Mesenchymal stem cell (in vitro differentiated cells and primary cell): Measurements from ENCODE around the gene ARAP3.

ENCODE experiments used
- DNase-seq: peaks from one replicate; pipeline ENCODE4 v3.0.0-alpha.2; 2013
- H2AFZ ChIP-seq: one replicate; pipeline ENCODE4 v1.6.1; 2013; ENCODE audit warnings: low read depth, mild to moderate bottlenecking, control low read depth, inconsistent platforms, low read length, moderate library complexity
- H2AK5ac ChIP-seq: 2 replicates; pipeline ENCODE4 v1.6.1; 2013; ENCODE audit warnings: low read length, moderate library complexity, mild to moderate bottlenecking, inconsistent platforms; ENCODE audit not compliant: severe bottlenecking
- H2BK120ac ChIP-seq: one replicate; pipeline ENCODE4 v1.6.1; 2013; ENCODE audit warnings: low read depth, mild to moderate bottlenecking, inconsistent platforms, low read length, moderate library complexity
- H2BK12ac ChIP-seq, 2 experiments: one replicate each; pipeline ENCODE4 v1.6.1; 2013; ENCODE audit warnings: inconsistent platforms in 2 of 2, low read length in 2 of 2, mild to moderate bottlenecking in 2 of 2, moderate library complexity in 2 of 2, control low read depth in 1 of 2
- H2BK15ac ChIP-seq: one replicate; pipeline ENCODE4 v1.6.1; 2013; ENCODE audit warnings: mild to moderate bottlenecking, low read depth, inconsistent platforms; ENCODE audit not compliant: poor library complexity, severe bottlenecking
- H2BK5ac ChIP-seq: 2 replicates; pipeline ENCODE4 v1.6.1; 2013; ENCODE audit warnings: low read depth, mild to moderate bottlenecking, low read length, control low read depth, inconsistent platforms; ENCODE audit not compliant: poor library complexity, severe bottlenecking
- H3K14ac ChIP-seq, 2 experiments: one replicate each; pipeline ENCODE4 v1.6.1; 2013; ENCODE audit warnings: inconsistent platforms in 2 of 2, low read length in 2 of 2, control low read depth in 1 of 2, mild to moderate bottlenecking in 1 of 2, moderate library complexity in 1 of 2
- H3K18ac ChIP-seq, 2 experiments: one replicate each; pipeline ENCODE4 v1.6.1; 2013; ENCODE audit warnings: inconsistent platforms in 2 of 2, low read length in 2 of 2, control low read depth in 1 of 2, low read depth in 1 of 2, mild to moderate bottlenecking in 1 of 2
- H3K23ac ChIP-seq, 2 experiments: one replicate each; pipeline ENCODE4 v1.6.1; 2013; ENCODE audit warnings: inconsistent platforms in 2 of 2, low read length in 2 of 2, mild to moderate bottlenecking in 2 of 2, moderate library complexity in 2 of 2, control low read depth in 1 of 2
- H3K27ac ChIP-seq: 2 replicates; pipeline ENCODE4 v1.5.1; 2013; ENCODE audit warnings: mild to moderate bottlenecking, moderate library complexity, low read length, control low read depth, inconsistent platforms; ENCODE audit not compliant: poor library complexity, severe bottlenecking
- H3K27me3 ChIP-seq, 2 experiments: 2 replicates each; pipeline versions ENCODE4 v1.6.1 to v1.7.0; 2013; ENCODE audit warnings: low read length in 2 of 2, mild to moderate bottlenecking in 2 of 2, moderate library complexity in 2 of 2, control low read depth in 1 of 2, inconsistent platforms in 1 of 2; ENCODE audit not compliant: control insufficient read depth in 1 of 2, insufficient read depth in 1 of 2
- H3K36me3 ChIP-seq, 2 experiments: 2 replicates each; pipeline versions ENCODE4 v1.6.1 to v1.7.0; 2013; ENCODE audit warnings: low read length in 2 of 2, control low read depth in 1 of 2, inconsistent platforms in 1 of 2, low read depth in 1 of 2, mild to moderate bottlenecking in 1 of 2; ENCODE audit not compliant: insufficient read depth in 2 of 2, control insufficient read depth in 1 of 2
- H3K4ac ChIP-seq, 2 experiments: one replicate each; pipeline ENCODE4 v1.6.1; 2013; ENCODE audit warnings: inconsistent platforms in 2 of 2, low read length in 2 of 2, mild to moderate bottlenecking in 2 of 2, moderate library complexity in 2 of 2, control low read depth in 1 of 2, low read depth in 1 of 2
- H3K4me1 ChIP-seq: 2 replicates; pipeline ENCODE4 v1.6.1; 2013; ENCODE audit warnings: low read depth, low read length, control low read depth; ENCODE audit not compliant: control insufficient read depth, insufficient read depth
- H3K4me2 ChIP-seq: 2 replicates; pipeline ENCODE4 v1.6.1; 2013; ENCODE audit warnings: low read length, mild to moderate bottlenecking, inconsistent platforms; ENCODE audit not compliant: poor library complexity, severe bottlenecking
- H3K4me3 ChIP-seq, 2 experiments: 2 replicates each; pipeline versions ENCODE4 v1.5.1 to v1.7.0; 2013; ENCODE audit warnings: low read length in 2 of 2, mild to moderate bottlenecking in 2 of 2, control low read depth in 1 of 2, low read depth in 1 of 2; ENCODE audit not compliant: insufficient read depth in 1 of 2
- H3K79me1 ChIP-seq: replicated peaks from 2 replicates; pipeline ENCODE4 v1.6.1; 2013; ENCODE audit warnings: mild to moderate bottlenecking, control low read depth, low read length, inconsistent platforms; ENCODE audit not compliant: poor library complexity, severe bottlenecking
- H3K9ac ChIP-seq: 2 replicates; pipeline ENCODE4 v1.7.0; 2013; ENCODE audit warnings: mild to moderate bottlenecking, low read length, moderate library complexity
- H3K9me3 ChIP-seq: 2 replicates; pipeline ENCODE4 v1.7.0; 2013; ENCODE audit warnings: mild to moderate bottlenecking, low read length; ENCODE audit not compliant: control insufficient read depth
- H4K8ac ChIP-seq: one replicate; pipeline ENCODE4 v1.6.1; 2013; ENCODE audit warnings: inconsistent platforms, mild to moderate bottlenecking, low read length, moderate library complexity
- H4K91ac ChIP-seq: one replicate; pipeline ENCODE4 v1.6.1; 2013; ENCODE audit warnings: mild to moderate bottlenecking, low read length, inconsistent platforms
- WGBS: methylation state at CpG from one replicate; pipeline ENCODE4 v1.1.7; 2013; ENCODE audit warnings: mixed read lengths; 5-methylcytosine and 5-hydroxymethylcytosine counted together

The ARAP3 gene

DNA sequence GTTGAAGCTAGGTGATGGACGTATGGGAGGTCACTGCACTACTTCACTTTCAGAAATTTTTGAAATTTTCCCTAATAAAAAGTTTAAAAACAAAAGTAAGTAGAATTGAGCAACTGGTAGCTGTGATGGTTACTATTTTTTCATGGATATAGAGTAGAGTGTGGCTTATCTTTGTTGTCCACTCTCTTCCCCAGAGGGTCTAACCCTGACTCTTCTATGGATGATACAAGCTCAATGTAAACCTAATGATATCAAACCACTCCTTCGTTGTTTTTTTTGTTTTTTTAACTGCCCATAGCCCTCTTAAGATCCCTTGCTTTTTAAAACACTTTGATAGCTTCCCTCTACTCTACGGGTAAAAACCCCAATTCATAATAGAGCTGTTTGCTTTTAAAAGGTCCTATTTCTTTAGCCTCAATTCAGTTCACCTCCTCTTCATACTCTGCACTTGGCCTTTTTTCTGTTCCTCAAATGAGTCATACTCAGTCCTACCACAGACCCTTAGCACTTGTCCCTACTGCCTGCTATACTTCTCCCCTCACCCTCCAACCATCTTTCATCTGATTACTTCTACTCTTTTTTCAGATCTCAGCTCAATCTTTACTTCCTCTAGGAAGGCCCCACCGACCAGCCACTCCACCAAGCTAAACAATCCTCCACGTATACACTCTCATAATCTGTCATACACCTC is 48.0 kb downstream of the ARAP3 start:
- Histone ChIP-seq H3K4me3 (no peak overlapping the region), H4K8ac (no peak overlapping the region)
- WGBS: 94% methylated on average over 4 of the region's 5 CpGs

DNA sequence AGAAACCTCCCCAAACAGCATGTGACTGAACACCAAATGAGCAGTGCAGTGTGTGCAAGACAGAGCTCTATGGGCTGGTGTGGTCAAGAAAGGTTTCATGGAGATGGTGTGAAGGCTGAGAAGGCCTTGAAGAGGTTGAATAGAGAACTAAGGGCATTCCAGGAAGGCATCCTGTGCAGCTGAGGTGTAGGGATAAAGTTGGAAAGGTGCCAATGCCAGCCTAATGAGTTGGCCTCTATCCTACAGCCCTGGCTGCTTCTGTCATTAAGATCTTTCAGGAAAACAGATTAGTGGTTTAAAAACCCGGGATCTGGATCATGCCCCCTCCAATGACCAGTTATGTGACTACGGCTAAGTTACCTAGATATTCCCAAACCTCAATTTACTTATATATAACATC is 49.4 kb downstream of the ARAP3 start:
- H3K4me3 ChIP-seq: no peak overlapping the region
- H3K4ac ChIP-seq: no peak overlapping the region
- WGBS: 100% methylated on average over 1 of the region's 2 CpGs
- no peak overlapping the region for H4K8ac ChIP-seq
- H2BK120ac ChIP-seq: no peak overlapping the region
- H3K27me3 ChIP-seq: no peaks in the 10 kb centered on the region
- no peak overlapping the region for H4K91ac ChIP-seq
- no peaks in the 10 kb centered on the region for H3K9me3 ChIP-seq
- H3K14ac ChIP-seq: no peak overlapping the region
- peaks cover 17% of the 10 kb centered on the region for H3K4me1 ChIP-seq
- H3K79me1 ChIP-seq: peaks cover 36% of the 10 kb centered on the region
- H3K18ac ChIP-seq: no peak overlapping the region
- H3K23ac ChIP-seq: no peak overlapping the region
- H3K4me2 ChIP-seq: no peak overlapping the region
- peaks cover 26 to 54% of the 10 kb centered on the region in 2 experiments for H3K36me3 ChIP-seq
- no peak for DNase-seq
- H2BK5ac ChIP-seq: no peak overlapping the region
- no peak overlapping the region for H2BK15ac ChIP-seq
- H2BK12ac ChIP-seq: no peak overlapping the region
- no peak overlapping the region for H2AFZ ChIP-seq
- no peak overlapping the region for H3K27ac ChIP-seq
- no peak overlapping the region for H3K9ac ChIP-seq
- no peak overlapping the region for H2AK5ac ChIP-seq

More for the DNA sequence above, 48.0 kb downstream of the ARAP3 start:
- H3K23ac ChIP-seq: no peak overlapping the region
- H3K79me1 ChIP-seq: peaks cover 35% of the 10 kb centered on the region
- no peak overlapping the region for H3K18ac ChIP-seq
- no peak overlapping the region for H2BK12ac ChIP-seq
- no peak for DNase-seq
- H3K4me2 ChIP-seq: no peak overlapping the region
- no peak overlapping the region for H3K4ac ChIP-seq
- no peak overlapping the region for H2AFZ ChIP-seq
- no peak overlapping the region for H2BK5ac ChIP-seq
- H3K14ac ChIP-seq: no peak overlapping the region
- peaks cover 0 to 4% of the 10 kb centered on the region in 2 experiments for H3K27me3 ChIP-seq
- no peak overlapping the region for H2BK15ac ChIP-seq
- no peak overlapping the region for H2BK120ac ChIP-seq
- no peak overlapping the region for H3K27ac ChIP-seq
- no peak overlapping the region for H4K91ac ChIP-seq
- H3K36me3 ChIP-seq: peaks cover 17 to 40% of the 10 kb centered on the region in 2 experiments
- H2AK5ac ChIP-seq: no peak overlapping the region
- H3K9me3 ChIP-seq: no peaks in the 10 kb centered on the region
- peaks cover 25% of the 10 kb centered on the region for H3K4me1 ChIP-seq
- no peak overlapping the region for H3K9ac ChIP-seq

DNA sequence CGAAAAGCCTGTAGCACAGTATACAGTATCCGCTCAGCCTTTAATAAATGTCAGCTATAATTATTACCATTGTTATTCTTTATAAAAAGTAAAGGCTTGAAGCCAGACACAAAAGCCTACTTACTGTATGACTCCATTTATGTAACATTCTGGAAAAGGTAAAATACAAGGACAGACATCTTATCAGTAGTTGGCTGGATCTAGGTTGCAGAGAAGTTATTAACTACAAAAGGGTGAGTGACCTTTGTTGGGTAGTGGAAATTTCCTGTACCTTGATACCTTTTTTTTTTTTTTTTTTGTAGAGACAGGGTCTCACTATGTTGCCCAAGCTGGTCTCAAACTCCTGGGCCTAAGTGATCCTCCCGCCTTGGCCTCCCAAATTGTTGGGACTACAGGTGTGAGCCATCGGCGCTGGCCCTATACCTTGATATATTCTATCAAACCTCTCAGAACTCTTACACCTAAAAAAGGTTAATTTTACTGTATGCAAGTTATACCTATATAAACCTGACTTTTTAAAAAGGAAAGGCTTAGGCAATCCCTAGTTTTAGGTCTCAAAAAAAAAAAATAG is 51.4 kb downstream of the ARAP3 start:
- no CpG with 5 or more reads among the region's 5 CpGs for WGBS
- no peak overlapping the region for H4K91ac ChIP-seq

DNA sequence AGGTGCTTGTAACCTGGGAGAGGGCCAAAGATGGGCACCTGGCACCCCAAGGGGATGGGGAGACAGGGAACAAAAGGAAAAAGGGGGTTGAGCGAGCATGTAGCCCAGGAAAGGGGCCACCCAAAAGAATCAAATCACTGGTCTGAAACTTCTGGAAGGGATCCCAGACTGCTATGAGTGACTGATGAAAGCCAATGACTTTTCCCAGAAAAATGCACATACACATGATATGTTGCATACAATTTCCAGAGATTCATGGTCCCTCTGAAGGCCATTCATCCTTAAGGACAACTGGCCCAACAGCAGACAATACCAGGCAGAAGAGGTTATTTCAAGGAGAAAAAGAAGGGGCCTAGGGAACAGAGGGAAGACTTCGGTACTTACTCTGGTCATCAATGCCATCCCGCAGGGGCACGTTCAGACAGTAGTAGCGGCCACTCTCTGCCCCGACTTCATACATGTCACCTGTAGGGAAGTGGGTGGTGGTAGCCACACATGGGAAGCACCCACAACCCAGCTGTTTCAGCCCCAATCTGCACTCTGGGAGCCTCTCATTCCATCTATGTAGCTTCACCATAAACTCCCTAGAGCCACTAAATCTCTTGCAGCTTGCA is 53.7 kb downstream of the ARAP3 start:
- peaks cover 44 to 83% of the 10 kb centered on the region in 2 experiments for H3K36me3 ChIP-seq
- H3K9me3 ChIP-seq: no peaks in the 10 kb centered on the region
- no peak overlapping the region for H2BK5ac ChIP-seq
- 99% methylated on average over 6 of the region's 6 CpGs for WGBS
- no peak overlapping the region for H4K8ac ChIP-seq
- no peaks in the 10 kb centered on the region for H3K27me3 ChIP-seq
- no peak overlapping the region for H3K4me2 ChIP-seq
- H2AFZ ChIP-seq: no peak overlapping the region
- H3K4me1 ChIP-seq: no peaks in the 10 kb centered on the region
- no peak overlapping the region for H2BK120ac ChIP-seq
- H4K91ac ChIP-seq: no peak overlapping the region
- H3K4ac ChIP-seq: no peak overlapping the region
- no peak overlapping the region for H3K18ac ChIP-seq
- H2AK5ac ChIP-seq: no peak overlapping the region
- no peak overlapping the region for H2BK15ac ChIP-seq
- no peak for DNase-seq
- H2BK12ac ChIP-seq: no peak overlapping the region
- H3K14ac ChIP-seq: no peak overlapping the region
- H3K9ac ChIP-seq: no peak overlapping the region
- H3K27ac ChIP-seq: no peak overlapping the region
- H3K4me3 ChIP-seq: no peak overlapping the region
- peaks cover 29% of the 10 kb centered on the region for H3K79me1 ChIP-seq
- no peak overlapping the region for H3K23ac ChIP-seq

More for the DNA sequence above, 51.4 kb downstream of the ARAP3 start:
- Histone ChIP-seq H2BK15ac (no peak overlapping the region), H3K4me2 (no peak overlapping the region), H2BK5ac (no peak overlapping the region), H3K9ac (no peak overlapping the region), H3K23ac (no peak overlapping the region), H2AK5ac (no peak overlapping the region), H3K27ac (no peak overlapping the region), H3K79me1 (peaks cover 34% of the 10 kb centered on the region), H3K27me3 (no peaks in the 10 kb centered on the region), H3K18ac (no peak overlapping the region), H3K4me1 (peaks cover 4% of the 10 kb centered on the region), H3K14ac (no peak overlapping the region), H3K36me3 (peaks cover 36 to 72% of the 10 kb centered on the region in 2 experiments), H3K4me3 (no peak overlapping the region), H2BK120ac (no peak overlapping the region), H2BK12ac (no peak overlapping the region), H4K8ac (no peak overlapping the region), H3K4ac (no peak overlapping the region), H2AFZ (no peak overlapping the region), H3K9me3 (no peaks in the 10 kb centered on the region)
- no peak for DNase-seq
